Tibial artery (tissue), 4 donors: Measurements from ENCODE around the gene RALGPS1.

ENCODE experiments used
- DNase-seq, 2 donors: peaks; one replicate each; pipeline ENCODE4 v3.0.0-alpha.2; 2019
- H3K27ac ChIP-seq, 2 donors: fragments of 200-600 bp; sonication (generic) in 1 of 2; 1 replicate in 1 of 2; 2 replicates in 1 of 2; pipeline ENCODE4 v1.5.1; 2018 to 2019; ENCODE audit warnings: mild to moderate bottlenecking in 1 of 2
- H3K27me3 ChIP-seq, 2 donors: fragments of 200-600 bp; sonication (generic) in 1 of 2; one replicate each; pipeline versions ENCODE4 v1.5.1 to v1.6.0; 2016 to 2019
- H3K36me3 ChIP-seq, 3 donors: fragments of 200-600 bp; sonication (generic) in 2 of 3; one replicate each; pipeline ENCODE4 v1.5.1; 2016 to 2019; ENCODE audit warnings: mild to moderate bottlenecking in 2 of 3
- H3K4me1 ChIP-seq, 4 donors: fragments of 200-600 bp; sonication (generic) in 2 of 4; 1 replicate in 3 of 4; 2 replicates in 1 of 4; pipeline ENCODE4 v1.5.1; 2016 to 2019
- H3K4me3 ChIP-seq, 2 donors: fragments of 200-600 bp; sonication (generic) in 1 of 2; 1 replicate in 1 of 2; 2 replicates in 1 of 2; pipeline ENCODE4 v1.5.1; 2018 to 2019; ENCODE audit warnings: mild to moderate bottlenecking in 2 of 2
- H3K9me3 ChIP-seq, 3 donors: fragments of 200-600 bp; sonication (generic) in 1 of 3; one replicate each; pipeline ENCODE4 v1.5.1; 2016 to 2019
- intact Hi-C: fragments of 100-400 bp; cut with DNase I; formaldehyde crosslinking; loops from one replicate; pipeline ENCODE4 v1.15.0; 2023; ENCODE audit warnings: low total_unique reads
- TF ChIP-seq, protein P1 (sequence below), 2 experiments: fragments of 200-600 bp in 1 of 2; fragments of 450-650 bp in 1 of 2; IDR thresholded peaks; one replicate each; pipeline ENCODE4 v1.5.1; 2017 to 2019; ENCODE audit warnings: antibody characterized with exemption in 2 of 2, mild to moderate bottlenecking in 1 of 2, moderate library complexity in 1 of 2

The RALGPS1 gene

DNA sequence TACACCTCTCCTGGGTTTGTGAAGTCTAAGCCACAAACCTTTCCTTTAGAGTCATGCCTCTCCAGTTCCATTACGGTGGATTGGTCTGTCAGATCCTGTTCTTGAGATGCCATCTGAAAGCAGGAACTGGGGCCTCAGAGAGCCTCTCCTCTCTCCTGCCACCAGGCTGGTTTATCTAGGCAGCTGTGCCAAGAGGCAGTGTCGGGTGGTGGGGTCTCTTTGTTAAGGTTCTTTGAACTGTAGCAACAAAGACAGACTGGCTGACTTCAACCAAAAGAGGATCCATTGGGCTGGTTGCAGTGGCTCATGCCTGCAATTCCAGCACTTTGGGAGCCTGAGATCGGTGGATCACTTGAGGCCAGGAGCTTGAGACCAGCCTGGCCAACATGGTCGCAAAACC, 273.8 kb downstream of the RALGPS1 start:
- H3K4me1 ChIP-seq = peaks cover 16 to 43% (median 37%) of the 10 kb centered on the region in 4 donors
- intact Hi-C loops = loop anchor here (5.0 kb wide), 1 partner anchor 56 kb away; no protein-coding TSS in a partner anchor
- no peaks in the 10 kb centered on the region for H3K27me3 ChIP-seq
- TF ChIP-seq, protein P1, sequence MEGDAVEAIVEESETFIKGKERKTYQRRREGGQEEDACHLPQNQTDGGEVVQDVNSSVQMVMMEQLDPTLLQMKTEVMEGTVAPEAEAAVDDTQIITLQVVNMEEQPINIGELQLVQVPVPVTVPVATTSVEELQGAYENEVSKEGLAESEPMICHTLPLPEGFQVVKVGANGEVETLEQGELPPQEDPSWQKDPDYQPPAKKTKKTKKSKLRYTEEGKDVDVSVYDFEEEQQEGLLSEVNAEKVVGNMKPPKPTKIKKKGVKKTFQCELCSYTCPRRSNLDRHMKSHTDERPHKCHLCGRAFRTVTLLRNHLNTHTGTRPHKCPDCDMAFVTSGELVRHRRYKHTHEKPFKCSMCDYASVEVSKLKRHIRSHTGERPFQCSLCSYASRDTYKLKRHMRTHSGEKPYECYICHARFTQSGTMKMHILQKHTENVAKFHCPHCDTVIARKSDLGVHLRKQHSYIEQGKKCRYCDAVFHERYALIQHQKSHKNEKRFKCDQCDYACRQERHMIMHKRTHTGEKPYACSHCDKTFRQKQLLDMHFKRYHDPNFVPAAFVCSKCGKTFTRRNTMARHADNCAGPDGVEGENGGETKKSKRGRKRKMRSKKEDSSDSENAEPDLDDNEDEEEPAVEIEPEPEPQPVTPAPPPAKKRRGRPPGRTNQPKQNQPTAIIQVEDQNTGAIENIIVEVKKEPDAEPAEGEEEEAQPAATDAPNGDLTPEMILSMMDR (IDR thresholded peaks at IDR 0.05) = no peak
- peak overlapping the region; percentile 89 to 93 for H3K27ac ChIP-seq
- H3K4me3 ChIP-seq = no peak overlapping the region
- H3K36me3 ChIP-seq = peaks cover 0 to 8% (median 0%) of the 10 kb centered on the region in 3 donors
- DNase-seq = no peak
- no peaks in the 10 kb centered on the region for H3K9me3 ChIP-seq

DNA sequence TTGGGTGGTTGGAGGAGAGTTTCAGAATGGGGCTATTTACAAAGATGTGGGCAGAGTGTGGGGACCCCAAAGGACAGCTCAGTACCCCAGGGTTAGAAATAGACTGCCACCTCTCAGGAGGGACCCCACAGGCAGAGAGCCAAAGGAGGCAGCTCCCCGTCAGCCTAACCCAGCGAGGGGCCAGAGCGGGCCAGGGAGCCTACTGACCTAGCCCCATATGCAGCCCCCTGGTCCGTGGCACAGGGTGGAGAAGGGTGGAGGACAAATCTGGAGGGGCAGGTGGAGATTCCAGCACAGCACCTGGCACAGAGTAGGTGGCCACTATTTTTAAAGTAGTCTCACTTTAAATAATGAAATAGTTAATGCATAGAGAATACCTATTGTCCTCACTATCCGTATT, 275.0 kb downstream of the RALGPS1 start:
- Histone ChIP-seq H3K36me3 (no peaks in the 10 kb centered on the region), H3K4me3 (no peak overlapping the region), H3K27ac (no peak overlapping the region), H3K27me3 (no peaks in the 10 kb centered on the region), H3K9me3 (no peaks in the 10 kb centered on the region), H3K4me1 (peaks cover 16 to 40% (median 32%) of the 10 kb centered on the region in 4 donors)
- intact Hi-C loops = loop anchor here (5.0 kb wide), 2 partner anchors 57 to 72 kb away; no protein-coding TSS in a partner anchor
- TF ChIP-seq, protein P1 (IDR thresholded peaks at IDR 0.05) = no peak
- DNase-seq = no peak

DNA sequence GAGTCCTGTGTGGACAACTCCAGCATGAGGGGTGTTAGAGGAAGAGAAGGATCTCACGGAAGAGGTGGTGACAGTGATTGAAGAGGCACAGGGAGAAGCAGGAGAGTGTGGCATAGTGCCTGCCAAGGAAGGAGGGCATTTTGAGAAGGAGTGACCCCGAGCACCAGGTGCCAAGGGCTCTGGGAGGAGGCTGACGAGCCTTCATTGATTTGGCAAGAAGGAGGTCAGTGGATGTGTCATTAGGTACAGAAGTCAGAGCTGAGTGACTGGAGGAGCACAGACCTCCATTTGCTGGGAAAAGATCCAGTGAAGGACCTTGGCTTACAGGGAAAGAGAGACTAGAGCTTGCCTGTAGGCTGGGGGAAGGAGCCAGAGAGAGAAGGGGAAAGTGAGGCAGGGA, 278.2 kb downstream of the RALGPS1 start:
- Histone ChIP-seq H3K4me3 (no peak overlapping the region), H3K36me3 (no peaks in the 10 kb centered on the region), H3K9me3 (no peaks in the 10 kb centered on the region), H3K4me1 (peaks cover 0 to 21% (median 12%) of the 10 kb centered on the region in 4 donors), H3K27me3 (no peaks in the 10 kb centered on the region), H3K27ac (no peak overlapping the region)
- intact Hi-C loops = loop anchor here (5.0 kb wide), 1 partner anchor 75 kb away; no protein-coding TSS in a partner anchor
- TF ChIP-seq, protein P1 (IDR thresholded peaks at IDR 0.05) = no peak
- DNase-seq = no peak

DNA sequence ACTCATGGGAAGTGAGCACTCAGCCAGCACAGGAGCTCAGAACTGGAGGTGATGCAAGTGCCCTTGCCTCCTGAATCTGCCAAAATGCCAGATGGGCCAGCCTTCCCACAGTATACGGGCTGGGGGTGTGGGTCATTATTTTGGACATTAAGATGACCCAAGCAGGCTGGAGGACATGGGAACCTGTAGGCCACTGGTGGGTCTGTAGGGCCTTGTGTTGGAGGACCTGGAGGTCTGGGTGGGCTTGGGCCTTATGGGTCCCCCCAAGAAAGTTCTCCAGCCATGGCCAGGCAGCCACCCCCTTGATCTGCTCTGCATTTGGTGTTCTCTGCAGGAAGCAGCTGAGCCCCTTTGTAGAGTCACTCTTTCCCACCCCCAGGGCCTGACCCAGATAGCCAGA, 278.9 kb downstream of the RALGPS1 start:
- H3K27ac ChIP-seq = no peak overlapping the region
- no peaks in the 10 kb centered on the region for H3K36me3 ChIP-seq
- TF ChIP-seq, protein P1 (IDR thresholded peaks at IDR 0.05) = no peak
- no peaks in the 10 kb centered on the region for H3K9me3 ChIP-seq
- H3K27me3 ChIP-seq = no peaks in the 10 kb centered on the region
- intact Hi-C loops = loop anchor here (5.0 kb wide), 1 partner anchor 76 kb away; no protein-coding TSS in a partner anchor
- H3K4me3 ChIP-seq = no peak overlapping the region
- no peak for DNase-seq
- peaks cover 0 to 21% (median 12%) of the 10 kb centered on the region in 4 donors for H3K4me1 ChIP-seq

DNA sequence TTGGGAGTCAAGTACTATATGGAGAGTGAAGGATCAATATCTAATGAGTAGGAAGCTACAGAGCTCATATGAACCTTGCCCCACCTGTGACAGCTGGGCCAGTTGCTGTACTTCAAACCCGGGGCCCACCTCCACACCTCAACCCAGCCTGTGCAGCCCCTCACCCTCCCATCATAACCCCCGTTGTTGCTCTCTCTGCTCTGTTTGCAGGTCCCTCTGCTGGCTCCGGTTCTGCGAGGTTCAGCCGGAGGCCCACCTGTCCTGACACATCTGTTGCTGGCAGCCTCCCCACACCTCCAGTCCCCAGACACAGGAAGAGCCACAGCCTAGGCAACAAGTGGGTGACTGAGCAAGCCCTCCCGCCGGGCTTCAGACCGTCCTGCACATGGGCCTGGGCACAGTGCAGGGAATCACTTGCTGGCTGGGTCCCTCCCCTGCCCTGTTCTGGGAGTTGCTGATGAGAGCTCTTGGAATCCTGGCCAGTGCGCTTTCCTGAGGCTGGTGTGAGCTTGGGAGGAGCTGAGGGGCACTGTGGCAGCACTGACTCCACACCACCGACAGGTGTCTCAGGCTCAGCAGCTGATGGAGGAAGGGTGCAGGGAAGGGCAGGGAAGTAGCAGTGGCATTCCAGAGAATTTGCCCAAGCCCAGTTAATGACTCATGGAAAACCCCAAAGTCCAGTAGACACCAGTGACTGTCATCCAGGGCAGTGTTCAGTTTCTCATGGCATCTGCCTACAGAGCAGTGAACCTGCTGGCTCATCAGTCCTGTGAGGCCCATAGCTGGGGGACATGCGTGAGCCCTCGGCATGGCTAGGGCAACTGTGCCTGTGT, 280.5 kb downstream of the RALGPS1 start:
- Histone ChIP-seq H3K9me3 (no peaks in the 10 kb centered on the region), H3K4me3 (no peak overlapping the region), H3K4me1 (peaks cover 0 to 30% (median 19%) of the 10 kb centered on the region in 4 donors), H3K36me3 (no peaks in the 10 kb centered on the region), H3K27ac (no peak overlapping the region), H3K27me3 (no peaks in the 10 kb centered on the region)
- DNase-seq = no peak
- TF ChIP-seq, protein P1 (IDR thresholded peaks at IDR 0.05) = no peak
- intact Hi-C loops = loop anchor here (5.0 kb wide), 1 partner anchor 78 kb away; no protein-coding TSS in a partner anchor
